NAMALWA (cell line): Measurements from ENCODE around the gene HIRA.

Experiments used
- DNase-seq: peaks from one replicate; pipeline ENCODE4 v3.0.0-alpha.2; 2015; ENCODE audit warnings: low spot score

Gene HIRA

DNA sequence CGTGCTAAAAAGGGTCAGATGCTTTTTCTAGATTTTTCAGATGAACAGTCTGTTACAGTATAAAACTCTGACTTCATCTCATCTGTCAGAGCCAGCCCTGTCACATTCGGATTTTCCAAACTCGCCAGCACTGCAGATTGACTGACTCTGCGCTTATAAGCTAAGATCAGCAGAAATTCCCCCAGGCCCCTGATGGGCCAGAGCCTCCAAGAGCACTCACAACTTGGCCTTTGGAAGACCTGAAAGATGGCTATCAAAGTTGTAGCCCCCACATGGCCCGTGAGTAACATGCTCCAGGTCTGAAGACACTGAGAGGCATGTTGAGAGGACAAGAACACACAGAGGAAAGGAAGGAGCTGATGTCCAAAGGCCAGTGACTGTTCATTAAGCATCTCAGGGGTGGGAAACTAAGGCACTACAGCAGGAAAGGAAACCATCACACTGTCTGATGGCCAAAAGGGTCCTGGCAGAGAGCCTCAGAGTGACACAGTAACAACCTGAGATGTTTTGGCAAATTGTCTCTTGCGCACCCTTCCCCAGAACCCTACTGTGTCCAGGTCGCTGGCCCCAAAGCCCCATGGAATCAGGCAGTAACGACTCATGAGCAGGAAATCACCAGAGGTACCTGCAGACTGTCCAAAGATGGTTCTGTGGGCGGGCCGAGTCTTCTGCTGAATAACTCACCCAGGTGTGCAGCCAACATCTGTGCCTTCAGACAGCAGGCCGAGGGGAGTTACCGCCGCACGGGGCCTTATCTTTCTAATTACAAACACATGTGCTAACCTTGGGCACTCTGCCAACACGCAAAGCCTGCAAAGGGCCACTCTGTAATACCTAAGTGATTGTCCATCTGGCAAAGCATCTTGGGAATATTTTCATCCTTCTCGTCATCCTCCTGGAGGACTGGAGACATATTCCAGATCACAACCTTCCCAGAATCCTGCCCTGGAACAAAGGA, 23.6 kb downstream of the HIRA start:
- DNase-seq, result no peak

GRCh38 chr22:19406846-19407245, 24.7 kb downstream of the HIRA start:
- DNase-seq, result no peak

GRCh38 chr22:19406281-19406811, 25.2 kb downstream of the HIRA start:
- DNase-seq, result no peak

GRCh38 chr22:19405652-19406051, 25.9 kb downstream of the HIRA start:
- no peak for DNase-seq

GRCh38 chr22:19405133-19405532, 26.4 kb downstream of the HIRA start:
- DNase-seq, result no peak

DNA sequence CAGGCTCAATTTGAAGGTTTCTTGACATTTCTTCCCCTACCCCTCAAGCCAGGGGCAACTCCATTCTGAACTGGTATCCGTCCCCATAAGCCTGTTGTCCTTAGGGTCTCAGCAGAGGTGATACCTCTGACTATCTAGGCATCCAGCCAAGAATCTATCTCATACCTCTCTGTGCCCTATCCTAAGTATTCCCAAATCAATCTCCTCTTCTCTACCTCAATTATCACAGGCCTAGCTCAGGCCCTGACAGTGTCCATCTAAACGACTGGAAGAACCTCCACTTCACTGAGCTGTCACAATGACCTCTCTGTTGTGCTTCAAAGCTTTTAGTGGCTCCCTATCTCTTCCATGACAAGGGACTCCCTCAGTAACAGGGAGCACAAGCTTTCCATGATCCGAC, 26.9 kb downstream of the HIRA start:
- no peak for DNase-seq

DNA sequence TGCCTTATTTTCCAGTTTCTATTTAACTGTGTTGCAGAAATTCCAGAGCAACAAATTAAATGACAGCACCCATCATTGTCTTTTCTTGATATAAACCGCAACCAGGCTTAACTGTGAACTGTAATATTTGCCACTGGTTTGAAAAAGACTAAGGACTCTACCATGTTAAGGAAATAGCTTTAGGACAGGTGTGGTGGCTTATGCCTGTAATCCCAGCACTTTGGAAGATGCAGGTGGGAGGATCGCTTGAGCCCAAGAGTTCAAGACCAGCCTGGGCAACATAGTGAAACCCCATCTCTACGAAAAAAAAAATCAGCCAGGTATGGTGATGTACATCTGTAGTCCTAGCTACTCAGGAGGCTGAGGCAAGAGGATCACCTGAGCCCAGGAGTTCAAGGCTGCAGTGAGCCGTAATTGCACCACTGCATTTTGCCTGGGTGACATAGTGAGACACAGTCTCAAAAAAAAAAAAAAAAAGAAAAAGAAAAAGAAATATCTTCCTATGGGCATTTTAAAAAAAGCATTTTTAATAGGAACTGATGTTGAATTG, 28.8 kb downstream of the HIRA start:
- DNase-seq, result no peak

GRCh38 chr22:19401483-19401882, 30.1 kb downstream of the HIRA start:
- DNase-seq, result no peak

- no peak for DNase-seq
Measured at GRCh38 chr22:19400881-19401280, 30.7 kb downstream of the HIRA start.

- DNase-seq, result no peak
Measured at GRCh38 chr22:19398652-19399051, 32.9 kb downstream of the HIRA start.

GRCh38 chr22:19398206-19398605, 33.3 kb downstream of the HIRA start:
- DNase-seq, result no peak

GRCh38 chr22:19397734-19398104, 33.8 kb downstream of the HIRA start:
- DNase-seq, result no peak

GRCh38 chr22:19396934-19397733, 34.4 kb downstream of the HIRA start:
- DNase-seq, result no peak

- DNase-seq, result no peak
Measured at GRCh38 chr22:19396561-19396933, 35.0 kb downstream of the HIRA start.

- no peak for DNase-seq
Measured at GRCh38 chr22:19395276-19395675, 36.3 kb downstream of the HIRA start.

DNA sequence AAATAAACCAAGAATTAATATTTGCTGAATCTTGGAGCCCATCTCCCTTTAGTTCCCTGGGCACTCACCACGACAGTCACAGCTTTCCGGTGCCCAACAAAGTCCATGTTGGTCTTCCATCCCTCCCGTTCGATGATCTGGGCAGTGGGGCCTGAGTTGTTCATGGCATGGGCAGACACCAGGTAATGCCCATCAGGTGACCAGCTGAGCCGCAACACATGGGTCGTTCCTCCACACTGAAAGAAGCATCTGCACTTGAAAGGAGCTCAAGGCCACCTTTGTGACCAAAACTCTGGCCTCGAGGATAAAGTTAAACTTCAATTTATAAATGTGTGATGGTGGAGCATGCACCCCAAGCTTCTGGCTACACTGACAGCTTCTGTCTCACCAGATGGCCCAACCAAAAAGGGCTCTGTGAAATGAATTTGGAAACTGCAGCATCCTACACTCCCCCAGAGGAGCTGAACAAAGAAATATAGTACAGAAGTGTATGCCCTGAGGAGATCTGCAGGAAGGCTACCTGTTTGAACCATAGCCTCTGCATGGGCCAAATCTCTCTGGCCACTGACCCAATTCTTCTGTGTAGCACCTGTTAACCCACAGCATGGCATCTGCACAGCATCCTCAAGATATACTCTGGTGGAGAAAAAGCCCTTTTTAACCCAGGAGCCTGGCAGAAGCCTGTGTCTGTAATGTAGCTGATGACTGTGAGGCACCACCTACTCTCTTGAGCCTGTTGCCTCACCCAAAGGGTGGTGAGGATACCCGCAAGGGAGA, 37.1 kb downstream of the HIRA start:
- no peak for DNase-seq

GRCh38 chr22:19393704-19394103, 37.8 kb downstream of the HIRA start:
- DNase-seq, result no peak

GRCh38 chr22:19387575-19387974, 44.0 kb downstream of the HIRA start:
- no peak for DNase-seq

- no peak for DNase-seq
Measured at GRCh38 chr22:19387038-19387437, 44.5 kb downstream of the HIRA start.

DNA sequence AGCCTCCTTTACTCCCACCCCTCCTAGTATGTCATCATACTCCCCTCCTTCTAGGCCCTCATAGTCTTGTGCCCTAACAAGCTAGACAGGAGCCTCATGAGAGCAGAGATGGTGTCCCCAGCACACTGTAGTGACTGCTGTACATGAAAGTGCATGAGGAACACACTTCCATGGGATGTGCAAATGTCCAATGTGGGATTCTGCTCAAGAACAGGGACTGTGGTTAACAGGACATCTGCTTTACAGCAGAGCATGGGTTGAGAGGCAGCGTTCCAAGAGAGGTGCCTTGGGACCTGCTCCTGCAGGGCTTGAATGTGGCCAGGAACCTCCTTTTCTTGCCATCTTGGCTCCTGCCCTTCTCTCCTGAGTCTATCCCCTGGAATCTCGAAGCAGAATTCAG, 45.3 kb downstream of the HIRA start:
- no peak for DNase-seq

- DNase-seq, result no peak
Measured at GRCh38 chr22:19385221-19385906, 46.2 kb downstream of the HIRA start.
